Measurements from ENCODE around the gene CACNG1.

The CACNG1 gene, protein sequence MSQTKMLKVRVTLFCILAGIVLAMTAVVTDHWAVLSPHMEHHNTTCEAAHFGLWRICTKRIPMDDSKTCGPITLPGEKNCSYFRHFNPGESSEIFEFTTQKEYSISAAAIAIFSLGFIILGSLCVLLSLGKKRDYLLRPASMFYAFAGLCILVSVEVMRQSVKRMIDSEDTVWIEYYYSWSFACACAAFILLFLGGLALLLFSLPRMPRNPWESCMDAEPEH

DNA sequence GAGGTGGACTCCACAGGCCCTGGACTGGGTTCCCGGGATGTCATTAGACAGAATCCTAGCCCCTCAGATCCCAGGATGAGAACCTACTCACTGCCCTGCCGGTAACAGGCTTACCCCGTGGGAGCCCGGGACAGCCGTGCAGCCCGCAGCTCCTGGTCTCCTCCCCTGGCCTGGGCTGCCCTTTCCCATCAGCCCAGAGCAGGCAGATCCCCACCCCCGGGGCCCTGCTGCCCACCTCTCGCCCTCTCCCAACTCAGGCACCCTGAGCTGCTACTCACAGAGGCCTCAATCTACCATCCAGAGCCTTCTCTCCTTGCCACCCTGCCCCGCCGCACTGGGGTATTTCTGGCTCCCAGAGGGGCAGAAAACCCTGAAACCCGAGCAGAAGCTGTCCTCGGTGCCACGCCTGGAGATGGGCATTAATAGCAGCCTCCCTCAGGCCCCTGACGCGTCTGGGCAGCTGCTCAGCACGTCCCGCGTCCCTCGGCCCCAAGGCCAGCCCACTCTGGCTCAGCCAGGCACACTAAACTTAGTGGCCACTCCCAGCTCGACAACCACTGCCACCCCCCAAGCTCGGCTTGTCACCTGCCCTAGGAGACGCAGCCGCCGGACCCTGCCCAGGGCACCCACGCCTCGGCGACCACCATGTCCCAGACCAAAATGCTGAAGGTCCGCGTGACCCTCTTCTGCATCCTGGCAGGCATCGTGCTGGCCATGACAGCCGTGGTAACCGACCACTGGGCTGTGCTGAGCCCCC, at the start of gene CACNG1:
Gene CACNG1 (plus strand): TSS at position 539 of the 757 bp plus-strand sequence. CDS start 107 bp downstream, at position 646.
- no peak for DNase-seq (ENCODE audit: low read depth)

DNA sequence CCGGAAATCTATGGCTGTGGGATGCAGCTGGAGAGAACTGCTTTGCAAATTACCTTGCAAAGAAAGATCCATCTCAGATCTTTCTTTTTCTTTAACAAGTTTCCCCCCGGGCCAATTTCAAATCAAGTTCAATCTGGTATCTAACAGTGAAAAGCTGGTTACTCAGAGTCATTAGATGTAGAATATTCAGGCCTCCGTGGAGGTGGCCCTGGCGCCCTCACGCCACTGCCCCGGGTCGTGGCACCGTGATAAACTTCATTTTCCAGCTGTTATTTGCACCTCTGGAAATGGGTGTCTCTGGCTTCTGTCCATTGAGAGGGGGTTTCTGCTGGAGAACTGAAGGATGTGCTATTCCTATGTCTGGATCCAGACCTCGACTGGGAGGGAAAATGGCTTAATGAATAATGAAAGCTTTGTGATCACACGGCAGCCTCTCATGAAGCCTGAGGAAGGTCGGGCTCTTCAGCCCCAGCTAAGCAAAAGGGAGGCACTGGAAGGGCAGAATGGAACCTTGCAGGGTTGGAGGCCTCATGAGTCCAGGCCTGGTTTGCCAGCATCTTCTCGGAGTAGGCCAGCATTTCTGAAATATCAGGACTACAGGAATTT, 49.3 kb upstream of the CACNG1 start:
- DNase-seq (ENCODE audit: low read depth), result no peak

DNA sequence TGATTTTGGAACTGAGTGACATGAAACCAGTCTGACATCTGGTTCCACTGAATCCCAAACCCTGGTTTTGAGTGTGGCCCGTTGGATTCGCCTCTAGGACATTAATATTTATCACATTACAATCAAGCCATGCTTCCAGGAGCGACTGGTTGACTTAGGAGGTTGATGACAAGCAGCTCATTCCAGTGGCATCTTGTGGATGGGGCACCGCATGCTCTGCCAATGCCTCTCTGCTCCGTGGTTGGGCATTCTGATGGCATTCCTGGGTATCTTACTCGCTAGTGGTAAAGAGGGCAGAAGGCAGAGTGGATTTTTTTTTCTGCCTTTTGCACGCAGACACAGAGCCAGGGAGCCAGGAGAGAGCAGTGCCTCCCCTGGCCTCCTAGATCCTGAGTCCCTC, 48.4 kb upstream of the CACNG1 start:
- no peak for DNase-seq (ENCODE audit: low read depth)

DNA sequence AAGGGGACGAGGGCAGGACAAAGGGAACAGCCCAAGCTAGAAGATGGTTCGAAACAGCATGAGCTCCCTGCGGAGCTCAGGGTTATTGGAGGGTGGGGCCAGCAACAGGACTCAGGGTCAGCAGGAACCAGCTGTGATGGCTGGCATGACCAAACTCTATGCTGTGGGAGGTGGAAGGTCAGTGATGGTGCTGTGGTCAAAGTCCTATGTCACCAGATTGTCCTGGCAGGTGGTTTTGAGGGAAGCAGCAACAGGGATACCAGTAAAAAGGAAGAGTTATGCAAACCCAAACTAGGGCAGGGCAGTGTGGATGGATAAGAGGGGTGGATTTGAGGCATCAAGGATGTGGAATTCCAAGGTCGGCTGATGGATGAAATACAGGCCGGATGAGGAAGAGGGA, 47.4 kb upstream of the CACNG1 start:
- DNase-seq (ENCODE audit: low read depth), result no peak

DNA sequence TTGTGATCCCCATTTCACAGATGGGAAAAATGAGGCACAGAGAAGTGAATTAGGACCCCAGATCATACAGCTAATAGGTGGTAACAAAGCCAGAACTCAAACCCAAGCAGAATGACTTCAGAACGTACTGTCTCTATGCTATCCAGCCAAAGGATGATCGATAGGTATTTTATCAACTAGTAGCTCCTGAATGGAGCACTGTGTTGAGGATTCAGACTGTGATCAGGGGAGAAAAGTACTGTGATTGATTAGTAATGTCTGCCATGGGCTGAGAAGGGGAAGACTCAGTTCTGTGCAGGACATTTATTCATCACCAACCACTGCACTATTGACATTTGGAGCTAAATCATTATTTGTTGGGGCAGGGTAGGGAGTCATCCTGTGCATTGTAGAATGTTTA, 41.1 kb upstream of the CACNG1 start:
- DNase-seq (ENCODE audit: low read depth), result no peak

DNA sequence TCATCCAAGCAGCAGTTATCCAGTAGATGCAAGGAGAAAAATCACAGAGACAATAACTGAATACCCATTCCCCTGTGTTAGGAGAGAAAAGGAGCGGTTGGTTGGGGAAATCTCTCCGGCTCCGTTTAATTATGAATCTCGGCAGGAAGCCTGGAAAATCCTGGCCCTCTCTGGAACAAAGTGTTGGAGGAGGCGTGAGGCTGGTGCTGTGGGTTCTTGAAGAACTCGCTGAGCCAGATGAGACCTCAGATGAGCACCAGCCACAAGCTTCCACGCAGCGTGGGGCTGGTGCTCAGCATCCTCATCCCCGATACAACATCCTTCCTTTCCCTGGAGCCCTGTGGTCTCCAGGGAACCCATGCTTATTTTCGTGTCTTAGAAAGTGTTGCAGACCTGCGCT, 40.2 kb upstream of the CACNG1 start:
- no peak for DNase-seq (ENCODE audit: low read depth)

DNA sequence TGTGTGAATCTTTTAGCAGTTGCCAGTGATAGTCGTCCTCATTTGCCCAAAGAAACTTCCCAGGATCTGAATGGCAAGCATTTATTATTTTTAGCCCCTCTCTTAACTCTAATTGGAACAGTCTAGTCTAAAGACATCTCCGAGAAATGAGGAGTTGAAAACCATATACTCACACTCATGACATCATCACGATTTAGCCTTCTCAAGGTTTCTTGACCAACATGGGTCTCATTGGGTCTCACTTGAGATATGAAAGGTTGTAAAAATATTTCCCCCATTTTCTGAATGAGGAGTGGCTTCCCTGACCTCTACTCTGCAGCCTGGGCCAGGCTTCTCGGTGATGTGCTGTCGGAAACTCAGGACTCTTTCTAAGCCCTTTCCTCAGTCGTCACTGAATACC, 37.1 kb upstream of the CACNG1 start:
- no peak for DNase-seq (ENCODE audit: low read depth)

DNA sequence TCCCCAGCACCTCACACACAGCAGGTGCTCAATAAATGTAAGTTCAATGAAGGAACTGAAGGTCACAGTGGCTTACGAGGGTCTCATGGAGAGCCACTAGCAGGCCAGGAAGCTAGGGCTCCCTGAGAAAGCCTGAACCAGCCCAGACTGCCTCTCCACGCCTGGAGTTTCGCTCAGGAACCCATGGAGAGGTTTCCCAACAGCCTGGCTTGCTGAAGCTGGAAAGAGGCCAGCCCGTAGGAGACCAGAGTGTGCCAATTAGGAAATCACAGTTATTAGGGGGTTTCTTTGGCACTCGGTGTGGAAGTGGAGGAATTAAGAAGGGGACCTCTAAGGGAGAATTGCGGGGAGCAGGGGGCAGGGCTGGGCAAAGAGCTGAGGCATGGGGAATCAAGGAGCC, 36.3 kb upstream of the CACNG1 start:
- no peak for DNase-seq (ENCODE audit: low read depth)

DNA sequence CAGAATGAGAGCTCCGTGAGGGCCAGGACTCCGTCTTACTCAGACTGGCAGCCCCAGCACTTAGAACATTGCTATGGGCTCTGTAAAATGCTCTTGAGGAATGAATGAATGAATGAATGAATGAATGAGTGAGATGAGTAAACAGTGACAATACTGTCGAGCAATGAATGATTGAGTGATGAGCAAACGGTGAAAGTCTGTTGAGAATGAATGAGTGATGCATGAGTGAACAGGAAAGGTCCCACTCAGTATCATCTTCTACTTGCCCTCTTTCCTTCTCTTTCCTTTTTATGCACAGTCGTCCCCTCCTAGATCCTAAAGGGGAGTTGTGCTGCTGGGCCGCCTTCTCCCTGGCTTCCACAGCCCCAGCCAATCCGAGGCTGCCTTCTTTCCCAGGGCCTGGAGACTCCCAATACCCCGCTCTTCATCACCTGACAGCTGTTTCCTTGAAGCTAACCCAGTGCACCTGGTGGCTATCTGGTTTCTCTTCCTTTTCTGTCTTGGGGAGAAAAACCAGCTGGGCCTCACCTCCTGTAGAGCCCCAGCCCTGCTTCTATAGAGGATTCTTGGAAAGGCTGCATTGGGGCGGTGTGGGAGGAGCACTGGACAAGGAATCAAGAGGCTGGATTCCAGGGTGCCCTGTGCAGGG, 32.7 kb upstream of the CACNG1 start:
- DNase-seq (ENCODE audit: low read depth), result no peak

DNA sequence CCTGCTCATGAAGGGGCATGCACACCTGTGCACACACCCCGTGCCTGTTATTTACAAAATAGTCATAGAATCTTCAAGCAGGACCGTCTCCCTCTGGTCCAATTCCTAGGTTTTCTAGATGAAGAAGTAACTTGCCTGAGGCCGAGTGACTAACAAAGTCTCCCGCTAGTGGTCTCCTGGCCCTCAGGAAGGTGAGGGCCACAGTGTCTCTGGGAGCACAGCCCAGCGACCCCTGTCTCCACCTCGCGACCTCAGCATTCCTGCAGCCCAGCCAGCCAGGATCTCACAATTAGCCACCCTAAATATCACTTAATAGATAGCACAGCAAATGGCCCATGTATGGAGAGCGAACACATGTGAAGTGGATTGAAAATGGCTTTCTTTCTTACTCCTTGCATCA, 30.5 kb upstream of the CACNG1 start:
- DNase-seq (ENCODE audit: low read depth), result no peak

DNA sequence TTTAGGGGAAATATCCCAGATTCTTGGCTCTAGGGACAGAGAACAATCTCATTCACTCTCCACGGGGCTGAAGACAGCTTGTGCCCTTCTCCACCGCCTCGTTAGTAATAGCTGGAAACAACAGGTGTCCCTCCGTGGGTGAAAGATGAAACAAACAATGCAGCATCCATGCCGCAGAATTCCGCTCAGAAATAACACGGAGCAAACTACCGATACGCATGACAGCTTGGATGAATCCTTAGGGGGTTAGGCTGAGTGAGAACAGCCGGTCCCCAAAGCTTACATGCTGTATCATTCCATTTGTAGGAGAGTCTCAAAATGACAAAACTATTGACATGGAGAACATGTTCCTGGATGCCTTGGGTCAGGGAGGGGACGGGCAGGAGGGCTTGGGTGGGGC, 29.4 kb upstream of the CACNG1 start:
- no peak for DNase-seq (ENCODE audit: low read depth)

DNA sequence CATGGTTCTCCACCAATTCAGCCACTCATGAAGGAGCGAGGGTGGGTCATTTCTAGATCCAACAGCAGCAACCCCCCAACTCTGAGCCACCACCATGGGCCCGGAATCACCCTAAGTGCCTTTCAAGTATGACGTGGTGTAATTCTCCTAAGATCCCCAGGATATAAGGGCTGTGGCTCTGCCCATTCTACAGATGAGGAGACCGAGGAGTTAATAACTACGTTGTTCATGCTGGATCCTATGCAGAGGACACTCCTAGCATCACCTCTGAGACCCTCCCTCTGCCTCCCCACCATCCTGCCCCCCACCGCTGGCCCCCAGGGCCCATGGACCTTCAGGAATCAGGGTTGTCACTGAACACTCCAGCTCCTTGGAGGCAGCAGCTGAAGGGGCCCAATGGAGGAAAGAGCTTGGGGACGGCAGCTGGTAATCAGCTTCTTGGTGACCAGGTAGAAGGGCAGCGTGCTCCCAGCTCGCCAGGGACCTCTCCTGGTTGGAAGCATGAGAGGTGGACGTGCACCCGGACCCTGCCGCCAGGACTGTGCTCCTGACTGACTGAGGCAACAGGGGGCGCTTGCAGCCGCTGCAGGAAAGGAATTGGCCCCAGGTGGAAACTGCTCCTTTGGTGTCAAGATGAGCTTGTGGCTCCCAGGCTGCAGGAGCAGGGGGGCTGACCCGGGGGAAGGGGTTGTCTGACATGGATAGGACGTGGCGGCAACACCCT, 28.2 kb upstream of the CACNG1 start:
- DNase-seq (ENCODE audit: low read depth), result no peak

DNA sequence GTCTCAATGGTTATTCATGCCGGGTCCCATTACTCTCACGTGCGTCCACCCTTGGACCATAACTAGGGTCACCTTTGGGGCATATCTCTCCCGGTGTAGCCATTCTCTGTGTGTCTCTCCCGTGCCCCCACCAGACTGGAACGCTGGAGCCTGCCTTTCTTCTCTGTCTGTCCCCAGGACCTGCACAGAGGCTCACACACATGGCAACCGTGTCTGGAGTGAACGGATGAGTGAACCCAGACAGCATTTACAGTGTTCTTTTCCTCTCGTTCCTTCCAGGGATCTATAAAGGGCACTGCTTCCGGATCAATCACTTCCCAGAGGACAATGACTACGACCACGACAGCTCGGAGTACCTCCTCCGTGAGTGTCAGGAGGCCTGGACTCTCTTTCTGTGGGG, 26.4 kb upstream of the CACNG1 start:
- no peak for DNase-seq (ENCODE audit: low read depth)

DNA sequence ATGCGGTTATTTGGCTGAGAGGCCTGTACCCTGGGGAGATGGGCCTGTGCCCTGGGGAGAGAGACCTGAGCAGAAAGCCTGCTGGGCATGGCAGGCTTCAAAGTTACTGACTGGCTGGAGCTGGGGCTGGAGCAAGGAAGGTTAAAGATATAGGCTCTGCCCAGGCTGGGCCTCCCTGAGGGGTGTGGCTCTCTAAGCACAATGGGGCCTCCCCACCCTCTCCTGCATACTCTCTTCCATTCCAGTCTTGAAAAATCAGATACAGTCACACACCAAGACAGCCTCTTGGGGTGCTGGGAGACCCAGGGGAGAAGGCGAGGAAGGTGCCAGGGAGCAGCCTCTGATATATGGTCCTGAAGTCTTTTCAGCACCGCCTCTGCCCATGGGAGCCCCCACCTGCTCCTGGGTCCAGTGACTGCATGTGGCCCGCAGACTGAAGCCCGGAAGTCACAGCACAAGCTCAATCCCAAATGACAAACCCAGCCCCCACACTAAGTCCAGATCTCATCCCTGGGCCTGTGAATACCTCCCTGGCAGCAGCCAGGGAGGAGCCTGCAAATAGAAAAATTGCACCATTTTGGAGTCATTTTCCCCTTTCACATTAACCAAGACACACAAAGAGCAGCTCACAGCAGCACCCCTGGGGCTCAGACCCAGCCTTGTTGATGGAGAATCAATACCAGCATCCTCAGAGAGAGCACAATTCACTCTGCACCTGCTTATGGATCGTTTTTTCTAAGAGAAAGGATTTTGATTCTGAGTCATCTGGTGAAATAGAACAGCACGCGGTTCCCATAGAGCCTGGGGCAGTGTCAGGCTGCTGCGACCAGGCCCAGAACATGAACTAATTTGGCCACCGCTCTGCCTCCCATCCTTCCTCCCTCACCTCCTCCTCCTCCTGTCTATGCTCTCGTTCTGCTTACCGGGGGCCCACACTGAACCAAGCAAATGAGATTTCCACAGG, 25.6 kb upstream of the CACNG1 start:
- DNase-seq (ENCODE audit: low read depth), result no peak

DNA sequence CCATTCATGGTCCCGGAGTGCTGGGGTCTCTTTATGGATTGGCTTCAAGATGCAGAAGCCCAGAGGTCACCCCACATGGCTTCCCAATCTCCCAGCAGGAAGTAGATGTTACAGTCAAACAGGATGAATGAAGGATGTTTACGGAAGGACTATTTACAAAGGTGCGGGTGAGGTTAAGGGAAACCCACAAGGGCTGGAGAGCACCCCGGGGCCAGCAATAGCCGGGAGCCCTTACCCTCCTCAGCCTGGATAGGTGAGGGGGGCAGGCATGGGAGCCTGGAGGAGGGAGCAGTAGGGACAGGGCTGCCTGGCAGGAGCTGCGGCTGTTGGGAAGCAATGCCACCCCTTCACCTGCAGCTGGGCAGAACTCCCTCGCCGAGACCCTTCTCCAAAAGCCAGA, 24.5 kb upstream of the CACNG1 start:
- DNase-seq (ENCODE audit: low read depth), result no peak

DNA sequence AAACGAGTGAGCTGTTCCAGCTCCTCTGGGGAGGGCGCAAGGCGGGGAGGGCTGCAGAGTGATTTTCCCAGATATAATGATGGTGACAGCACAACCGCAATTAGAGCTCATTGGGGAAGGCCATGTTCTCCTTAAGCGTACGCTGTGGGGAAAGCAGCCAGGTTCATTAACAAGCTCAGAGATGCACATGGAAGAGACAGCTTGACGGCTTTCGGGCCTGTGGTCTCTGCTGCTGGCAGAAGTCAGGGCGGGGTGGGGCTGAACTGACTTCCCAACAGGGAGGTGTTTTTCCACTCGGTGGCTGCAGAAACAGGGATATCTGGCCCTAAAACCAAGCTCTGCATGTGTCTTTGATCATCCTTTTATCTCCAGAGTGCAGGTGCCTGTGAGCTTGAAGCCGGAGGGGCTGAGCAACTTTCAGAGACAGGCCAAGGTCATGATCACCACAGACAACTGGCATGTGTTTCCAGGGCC, 24.0 kb upstream of the CACNG1 start:
- no peak for DNase-seq (ENCODE audit: low read depth)

DNA sequence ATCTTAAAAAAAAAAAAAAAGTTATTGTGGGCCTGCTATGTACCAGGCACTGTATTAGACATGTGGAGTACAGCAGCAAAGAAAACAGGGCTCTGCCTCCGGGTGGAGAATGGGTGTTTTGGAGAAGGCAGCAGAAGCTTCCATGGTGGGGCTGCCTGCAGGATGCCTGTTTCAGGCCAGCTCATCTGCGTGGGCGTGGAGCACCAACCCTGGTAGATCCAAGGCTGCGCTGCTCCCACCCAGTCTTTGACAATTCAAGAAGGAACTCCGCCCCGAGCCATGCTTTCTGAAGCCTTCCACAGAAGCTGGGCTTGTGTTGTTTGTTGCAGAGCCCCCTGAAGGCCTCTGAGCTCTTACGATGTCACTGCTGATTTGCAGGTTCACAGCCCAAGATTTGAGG, 23.2 kb upstream of the CACNG1 start:
- no peak for DNase-seq (ENCODE audit: low read depth)

DNA sequence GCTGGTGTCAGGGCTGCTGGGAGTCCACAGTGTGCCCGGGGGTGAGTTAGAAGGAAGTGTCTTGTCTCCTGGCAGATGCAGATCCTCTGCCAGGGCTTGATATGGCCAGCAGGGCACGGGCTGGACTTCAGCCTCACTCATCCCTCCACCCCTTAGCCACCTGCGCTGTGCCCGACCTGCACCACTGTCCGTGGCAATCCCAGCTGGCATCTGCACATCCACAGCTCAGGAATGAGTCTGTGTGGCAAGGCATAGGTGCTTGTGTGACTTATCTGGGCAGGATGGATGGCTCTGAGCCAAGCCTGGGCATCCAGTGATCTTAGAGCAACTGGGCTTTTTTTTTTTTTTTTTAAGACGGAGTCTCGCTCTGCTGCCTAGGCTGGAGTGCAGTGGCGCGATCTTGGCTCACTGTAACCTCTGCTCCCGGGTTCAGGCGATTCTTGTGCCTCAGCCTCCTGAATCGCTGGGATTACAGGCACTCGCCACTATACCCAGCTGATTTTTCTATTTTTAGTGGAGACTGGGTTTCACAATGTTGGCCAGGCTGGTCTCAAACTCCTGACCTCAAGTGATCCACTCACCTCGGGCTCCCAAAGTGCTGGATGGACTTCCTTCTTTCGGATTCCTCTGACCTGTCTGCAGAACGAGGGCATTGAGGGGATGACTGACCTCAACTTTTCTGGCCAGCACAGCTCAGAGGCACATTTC, 22.5 kb upstream of the CACNG1 start:
- DNase-seq (ENCODE audit: low read depth), result no peak

DNA sequence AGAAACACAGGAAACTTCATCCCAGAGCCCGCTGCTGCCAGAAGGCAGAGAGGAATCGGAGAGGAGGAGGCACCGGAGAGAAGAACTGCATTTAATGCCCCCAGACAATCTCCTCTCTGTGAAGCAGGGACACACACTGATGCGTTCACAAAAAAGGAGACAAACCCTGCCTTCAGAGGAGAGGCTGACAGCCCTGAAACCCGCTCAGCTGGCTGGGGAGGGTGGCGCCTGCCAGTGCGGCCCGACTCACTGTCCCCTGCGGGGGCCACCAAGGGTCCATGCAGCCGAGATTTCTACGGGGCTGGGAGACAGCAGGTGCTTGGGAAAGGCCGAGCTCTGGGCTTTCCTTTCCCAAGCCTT, 21.9 kb upstream of the CACNG1 start:
- DNase-seq (ENCODE audit: low read depth), result no peak

DNA sequence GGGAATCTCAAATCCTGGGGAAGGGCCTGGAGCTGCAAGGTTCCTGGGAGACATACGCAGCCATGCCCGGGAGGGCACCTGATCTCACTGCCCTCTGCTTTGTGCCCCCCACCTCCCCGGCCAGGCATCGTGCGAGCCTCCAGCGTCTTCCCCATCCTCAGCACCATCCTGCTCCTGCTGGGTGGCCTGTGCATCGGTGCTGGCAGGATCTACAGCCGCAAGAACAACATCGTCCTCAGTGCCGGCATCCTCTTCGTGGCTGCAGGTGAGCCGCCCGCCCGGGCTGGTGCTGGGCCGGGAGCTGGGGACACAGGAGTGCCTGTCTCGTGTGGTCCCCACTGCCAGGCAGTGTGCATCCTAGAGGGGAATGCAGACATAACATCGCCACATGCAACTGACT, 19.6 kb upstream of the CACNG1 start:
- no peak for DNase-seq (ENCODE audit: low read depth)
